Measurements from ENCODE around the gene ALDH3B1.

DNA sequence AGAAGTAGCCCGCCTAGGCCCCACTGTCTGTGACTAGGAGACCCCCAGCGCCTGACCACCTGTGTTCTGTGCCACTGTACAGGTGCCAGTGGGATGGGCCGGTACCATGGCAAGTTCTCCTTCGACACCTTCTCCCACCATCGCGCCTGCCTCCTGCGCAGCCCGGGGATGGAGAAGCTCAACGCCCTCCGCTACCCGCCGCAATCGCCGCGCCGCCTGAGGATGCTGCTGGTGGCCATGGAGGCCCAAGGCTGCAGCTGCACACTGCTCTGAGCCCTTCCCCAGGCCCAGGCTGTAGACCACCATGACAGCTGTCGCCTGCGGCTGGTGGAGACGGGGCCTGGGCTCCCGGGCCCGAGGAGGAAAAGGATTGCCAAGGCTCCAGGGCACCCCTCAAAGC is 17.5 kb downstream of the ALDH3B1 start:
- TF ChIP-seq, protein P1, sequence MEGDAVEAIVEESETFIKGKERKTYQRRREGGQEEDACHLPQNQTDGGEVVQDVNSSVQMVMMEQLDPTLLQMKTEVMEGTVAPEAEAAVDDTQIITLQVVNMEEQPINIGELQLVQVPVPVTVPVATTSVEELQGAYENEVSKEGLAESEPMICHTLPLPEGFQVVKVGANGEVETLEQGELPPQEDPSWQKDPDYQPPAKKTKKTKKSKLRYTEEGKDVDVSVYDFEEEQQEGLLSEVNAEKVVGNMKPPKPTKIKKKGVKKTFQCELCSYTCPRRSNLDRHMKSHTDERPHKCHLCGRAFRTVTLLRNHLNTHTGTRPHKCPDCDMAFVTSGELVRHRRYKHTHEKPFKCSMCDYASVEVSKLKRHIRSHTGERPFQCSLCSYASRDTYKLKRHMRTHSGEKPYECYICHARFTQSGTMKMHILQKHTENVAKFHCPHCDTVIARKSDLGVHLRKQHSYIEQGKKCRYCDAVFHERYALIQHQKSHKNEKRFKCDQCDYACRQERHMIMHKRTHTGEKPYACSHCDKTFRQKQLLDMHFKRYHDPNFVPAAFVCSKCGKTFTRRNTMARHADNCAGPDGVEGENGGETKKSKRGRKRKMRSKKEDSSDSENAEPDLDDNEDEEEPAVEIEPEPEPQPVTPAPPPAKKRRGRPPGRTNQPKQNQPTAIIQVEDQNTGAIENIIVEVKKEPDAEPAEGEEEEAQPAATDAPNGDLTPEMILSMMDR (conservative IDR thresholded peaks at IDR 0.05), result no peak
- no peak for TF ChIP-seq EZH2 (IDR thresholded peaks at IDR 0.05; ENCODE audit: low read depth)
